GM12878 (cell line): ENCODE results near the gene ATP6AP2. TPM values are rescaled to one million over a fixed set of nuclear protein-coding genes. Genes with fewer than 3 reads are reported as not detected.

Experiments used
- ASH2L ChIP-seq: fragments of 300-600, 200-600 bp; sonication (generic); IDR thresholded peaks from 2 replicates; pipeline ENCODE4 v1.6.1; 2017; ENCODE audit warnings: low read depth, mild to moderate bottlenecking, borderline replicate concordance
- CHD4 ChIP-seq: fragments of 200-600 bp; sonication (generic); IDR thresholded peaks from 2 replicates; pipeline ENCODE4 v1.6.1; 2016; ENCODE audit warnings: mild to moderate bottlenecking
- CREM ChIP-seq: IDR thresholded peaks from 2 replicates; pipeline ENCODE4 v1.6.1; 2014; ENCODE audit warnings: antibody characterized with exemption, low read depth
- CTCF ChIP-seq, 3 experiments: IDR thresholded peaks in 2 of 3; conservative IDR thresholded peaks in 1 of 3; 2 replicates each; pipeline ENCODE4 v1.5.1; 2011; ENCODE audit warnings: low read depth in 3 of 3, low read length in 3 of 3, mild to moderate bottlenecking in 3 of 3, control low read depth in 2 of 3, moderate library complexity in 2 of 3, inconsistent platforms in 1 of 3, mixed read lengths in 1 of 3; ENCODE audit not compliant: control insufficient read depth in 2 of 3, insufficient read depth in 1 of 3; ENCODE audit errors: extremely low read depth in 1 of 3
- HDGF ChIP-seq: fragments of 450-650 bp; IDR thresholded peaks from 2 replicates; pipeline ENCODE4 v1.6.1; 2016; ENCODE audit warnings: antibody characterized with exemption
- MEF2B ChIP-seq: fragments of 450-650 bp; IDR thresholded peaks from 2 replicates; pipeline ENCODE4 v1.6.1; 2018; ENCODE audit warnings: mild to moderate bottlenecking, moderate library complexity; ENCODE audit not compliant: partially characterized antibody, poor library complexity, severe bottlenecking
- MLLT1 ChIP-seq: fragments of 450-650 bp; IDR thresholded peaks from 2 replicates; pipeline ENCODE4 v1.6.1; 2016; ENCODE audit warnings: mild to moderate bottlenecking
- NFXL1 ChIP-seq: fragments of 450-650 bp; IDR thresholded peaks from 2 replicates; pipeline ENCODE4 v1.6.1; 2017; ENCODE audit warnings: antibody characterized with exemption, mild to moderate bottlenecking, borderline replicate concordance
- PBX3 ChIP-seq: IDR thresholded peaks from 2 replicates; pipeline ENCODE4 v1.6.1; 2011; ENCODE audit warnings: mild to moderate bottlenecking, low read depth, low read length, moderate library complexity; ENCODE audit not compliant: insufficient replicate concordance
- POLR2AphosphoS5 ChIP-seq: IDR thresholded peaks from 2 replicates; pipeline ENCODE4 v1.6.1; 2011; ENCODE audit warnings: mild to moderate bottlenecking, low read length, inconsistent platforms
- RAD21 ChIP-seq: IDR thresholded peaks from 2 replicates; pipeline ENCODE4 v1.6.1; 2011; ENCODE audit warnings: mild to moderate bottlenecking, low read depth, low read length, moderate library complexity; ENCODE audit not compliant: insufficient read depth
- RELB ChIP-seq: fragments of 450-650 bp; IDR thresholded peaks from 2 replicates; pipeline ENCODE4 v1.6.1; 2017; ENCODE audit warnings: low read depth, mild to moderate bottlenecking, moderate library complexity
- SMC3 ChIP-seq: IDR thresholded peaks from 2 replicates; pipeline ENCODE4 v1.6.1; 2011; ENCODE audit warnings: low read length, improper control_type of control experiment, borderline replicate concordance
- SP1 ChIP-seq: IDR thresholded peaks from one replicate; pipeline ENCODE4 v1.6.1; 2011; ENCODE audit warnings: low read depth, low read length
- SPI1 ChIP-seq: IDR thresholded peaks from 2 replicates; pipeline ENCODE4 v1.6.1; 2011; ENCODE audit warnings: low read depth, mild to moderate bottlenecking, low read length, moderate library complexity, borderline replicate concordance; ENCODE audit not compliant: insufficient read depth
- STAT1 ChIP-seq: fragments of 450-650 bp; conservative IDR thresholded peaks from 2 replicates; pipeline ENCODE4 v1.6.1; 2014; ENCODE audit warnings: antibody characterized with exemption, mild to moderate bottlenecking
- ZBTB4 ChIP-seq: fragments of 450-650 bp; formaldehyde crosslinking; IDR thresholded peaks from 2 replicates; pipeline ENCODE4 v1.4.0; 2022; ENCODE audit warnings: mild to moderate bottlenecking, moderate library complexity
- ZNF207 ChIP-seq: fragments of 450-650 bp; IDR thresholded peaks from 2 replicates; pipeline ENCODE4 v1.6.1; 2014; ENCODE audit warnings: antibody characterized with exemption, mild to moderate bottlenecking, borderline replicate concordance
- polyA plus RNA-seq, 11 experiments: library from polyadenylated mRNA; depleted of rRNA in 4 of 11; unstranded in 6 of 11; stranded (reverse) in 5 of 11; fragments of >200 nt; fragmentation: Nextera tagmentation in 4 of 11; fragmentation: Illumina TruSeq in 1 of 11; extraction: Ambion mirVana in 4 of 11; extraction: Trizol in 1 of 11; gene quantifications; 1 replicate in 1 of 11; 2 replicates in 10 of 11; pipeline versions ENCODE4 v1.2.1 to v1.2.3, GENCODE V29; 2011 to 2016; ENCODE audit warnings: inconsistent platforms in 2 of 11, missing spikeins in 2 of 11, low read depth in 1 of 11
- total RNA-seq, 4 experiments: library from RNA; depleted of rRNA in 3 of 4; stranded (reverse); fragments of >200 nt in 3 of 4; fragmentation: Illumina TruSeq in 1 of 4; extraction: Trizol in 1 of 4; gene quantifications; 2 replicates each; pipeline versions ENCODE4 v1.2.1 to v1.2.3, GENCODE V29; 2013 to 2021

The ATP6AP2 gene
- total and polyA plus RNA-seq, 10 of the 15 experiments (the other 5 are each of a cell fraction or from before 2014, with no cell fraction given): 36.3 to 141 (median 56.0) TPM

GRCh38 chrX:40570346-40571093 is 10.2 kb upstream of the ATP6AP2 start (continued):
- TF ChIP-seq CTCF (IDR thresholded peaks at IDR 0.05 in 2 of 3, conservative IDR thresholded peaks at IDR 0.05 in 1 of 3; ENCODE audit: control insufficient read depth in 2 of 3, extremely low read depth in 1 of 3, insufficient read depth in 1 of 3, low read depth in 3 of 3, low read length in 3 of 3): no peak
- no peak for TF ChIP-seq HDGF
- TF ChIP-seq SP1: peak; percentile 43
- TF ChIP-seq POLR2AphosphoS5: no peak
- TF ChIP-seq MLLT1: no peak
- peak; percentile 87; the same call in 1 of the 2 replicates for TF ChIP-seq SPI1
- TF ChIP-seq ZNF207: no peak
- TF ChIP-seq SMC3: no peak
- no peak for TF ChIP-seq STAT1
- no peak for TF ChIP-seq NFXL1
- no peak for TF ChIP-seq CHD4
- TF ChIP-seq RELB: peak; percentile 80
- no peak for TF ChIP-seq ZBTB4 (CRISPR knock-in tag)
- peak; percentile 43; the same call in 1 of the 2 replicates for TF ChIP-seq CREM
- TF ChIP-seq MEF2B: peak; percentile 45
- no peak for TF ChIP-seq ASH2L
- no peak for TF ChIP-seq PBX3
- no peak for TF ChIP-seq RAD21
